Hematopoietic multipotent progenitor cell (in vitro differentiated cells): ENCODE results near the gene C2CD4D. TPM values are rescaled to one million over a fixed set of nuclear protein-coding genes. Genes with fewer than 3 reads are reported as not detected.
A peak's percentile ranks its signal among the peaks of the same experiment; 100 is the strongest.
"Not testable (repeated sequence)": the region's sequence is repeated elsewhere in the genome, so short reads cannot be mapped to it uniquely, and the experiment has no call there.

Source experiments
- DNase-seq, 3 donors: peaks; one replicate each; pipeline ENCODE4 v3.0.0-alpha.2; 2011 to 2015; ENCODE audit warnings: low read depth in 2 of 3, low spot score in 2 of 3
- total RNA-seq: library from RNA; depleted of rRNA; stranded (reverse); fragments of >200 nt; gene quantifications from one replicate; pipeline ENCODE4 v1.2.3, GENCODE V29; 2012

C2CD4D gene
- total RNA-seq, 1 donor: not detected

DNA sequence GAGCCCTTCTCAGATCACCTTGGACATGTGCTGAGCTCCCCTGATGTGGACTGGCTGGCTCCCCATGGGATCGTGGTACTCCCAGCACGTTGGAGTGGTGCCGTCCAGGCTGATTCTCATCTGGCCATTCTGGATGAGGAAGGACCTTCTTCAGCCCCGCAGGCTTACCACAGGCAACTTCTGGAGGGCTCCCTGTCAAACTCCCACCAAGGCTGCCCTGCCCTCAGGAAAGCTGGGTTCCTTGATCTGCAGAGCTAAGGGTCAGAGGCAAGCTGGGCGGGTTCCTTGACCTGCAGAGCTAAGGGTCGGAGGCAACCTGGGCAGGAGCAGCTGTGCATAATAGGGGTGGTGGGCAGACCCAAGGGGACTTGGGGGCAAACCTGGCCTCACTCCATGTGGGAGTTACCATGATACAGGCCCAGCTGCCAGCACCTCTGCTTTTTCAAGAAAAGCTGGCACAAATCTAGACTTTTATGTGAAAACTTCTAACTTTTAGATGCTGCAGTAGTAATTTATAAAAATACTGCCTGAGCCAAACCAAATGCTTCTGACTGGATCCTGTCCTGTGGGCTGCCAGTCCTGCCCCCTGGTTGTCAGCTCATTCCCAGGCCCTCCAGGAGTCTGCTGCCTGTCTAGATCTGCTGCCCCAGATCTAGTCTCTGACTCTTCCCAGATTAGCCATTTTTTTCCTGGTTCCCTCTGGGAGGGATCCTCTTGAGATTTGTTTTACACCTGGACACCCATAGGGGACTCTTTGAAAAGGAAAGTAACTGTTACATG is 19.5 kb upstream of the C2CD4D start:
- DNase-seq: no peak

DNA sequence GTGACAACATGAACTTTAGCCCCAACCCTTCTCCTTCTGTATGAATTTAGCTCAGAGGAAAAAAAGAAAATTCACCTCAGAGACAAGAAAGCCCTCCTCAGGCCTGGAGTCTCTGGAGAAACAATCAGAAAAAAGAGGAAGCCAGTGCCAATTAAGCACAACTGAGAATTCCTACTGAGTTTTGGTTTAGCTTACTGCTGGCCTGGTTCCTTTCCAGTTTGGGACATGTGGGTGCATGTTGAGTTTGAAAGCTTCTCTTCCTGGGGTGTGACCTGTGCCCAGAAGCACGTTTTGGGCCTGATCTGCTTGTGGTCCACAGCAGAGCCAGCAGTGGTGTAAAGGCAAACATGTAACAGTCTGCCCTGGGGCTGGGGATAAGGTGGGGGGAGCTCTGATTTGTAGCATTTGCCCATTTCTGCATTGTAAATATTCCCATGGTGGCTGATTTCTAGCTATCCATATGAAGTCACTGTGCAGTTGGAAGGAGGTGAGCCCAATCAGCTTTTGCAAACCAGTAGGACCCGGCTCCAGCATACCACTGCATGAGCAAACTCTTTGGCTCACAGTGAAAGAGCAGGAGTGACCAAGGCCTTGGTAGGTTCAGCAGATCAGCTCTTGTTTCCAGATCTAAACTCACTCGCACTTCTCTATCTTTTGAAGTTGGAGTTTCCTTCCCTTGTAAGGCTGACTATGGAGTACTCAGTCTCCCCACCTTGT is 18.6 kb upstream of the C2CD4D start:
- no peak for DNase-seq

DNA sequence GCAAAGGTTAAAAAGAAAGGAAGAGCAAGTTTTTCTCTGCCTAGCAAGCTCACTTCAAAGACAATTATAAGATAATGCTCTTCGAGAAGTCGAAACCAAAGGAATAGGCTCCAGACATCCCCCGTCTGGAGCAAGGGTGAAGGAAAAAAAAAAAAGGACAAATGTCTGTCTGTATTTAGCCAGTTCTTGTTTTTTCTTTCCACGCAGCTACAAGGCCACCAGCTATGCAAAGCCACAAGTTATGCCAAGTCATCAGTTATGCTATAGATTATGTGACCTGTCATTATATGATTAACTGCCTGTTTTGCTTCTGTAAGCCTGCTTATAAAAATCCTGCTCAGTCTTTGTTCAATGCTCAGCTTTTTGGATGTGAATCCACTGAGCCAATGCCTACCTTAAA is 16.3 kb upstream of the C2CD4D start:
- peak in 1 of 3 donors; percentile 15 for DNase-seq

DNA sequence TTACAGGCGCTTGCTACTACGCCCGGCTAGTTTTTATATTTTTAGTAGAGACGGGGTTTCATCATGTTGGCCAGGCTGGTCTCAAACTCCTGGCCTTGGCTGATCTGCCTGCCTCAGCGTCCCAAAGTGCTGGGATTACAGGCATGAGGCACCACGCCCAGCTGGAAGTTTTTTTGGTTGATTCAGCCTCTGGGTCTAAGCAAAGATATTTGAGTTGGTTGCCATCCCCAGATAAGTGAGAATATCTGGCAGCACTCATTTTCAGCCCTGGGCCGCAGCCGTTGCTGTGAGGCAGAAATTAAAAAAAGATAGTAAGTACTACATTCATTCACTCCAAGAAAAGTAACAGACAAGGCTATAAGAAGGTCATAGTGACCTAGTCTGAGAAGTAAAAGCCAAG is 15.9 kb upstream of the C2CD4D start:
- DNase-seq: not testable (repeated sequence)

- DNase-seq: no peak
Measured at GRCh38 chr1:151854658-151855057, 15.0 kb upstream of the C2CD4D start.

DNA sequence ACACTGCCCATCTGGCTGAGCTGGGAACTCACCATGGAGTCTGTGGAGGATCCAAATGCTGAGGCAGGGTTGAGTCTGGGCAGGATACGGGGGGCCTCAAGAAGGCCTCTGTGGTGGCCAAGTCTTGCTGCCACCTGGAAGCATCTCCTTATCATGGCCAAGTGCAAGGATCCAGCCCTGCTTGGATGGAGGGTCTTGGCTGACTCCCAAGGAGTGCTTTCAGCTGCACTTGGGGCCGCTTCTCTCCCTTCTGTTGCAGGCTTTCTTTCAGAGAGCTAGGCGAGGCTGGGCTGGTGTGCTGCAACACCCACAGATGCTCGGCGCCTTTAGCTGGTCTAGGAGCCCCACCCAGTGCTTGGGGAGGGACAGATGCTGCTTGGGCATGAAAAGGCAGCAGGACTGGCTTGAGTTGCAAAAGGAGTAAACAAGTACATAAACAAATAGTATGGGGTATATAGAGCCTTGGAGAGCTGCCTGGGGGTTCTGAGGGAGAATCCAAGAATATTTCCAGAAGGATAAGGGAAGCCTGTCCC is 13.9 kb upstream of the C2CD4D start, which contains the start of gene THEM5:
THEM5 (minus strand) TSS at position 302 of the 533 bp plus-strand sequence; CDS start at position 155, 147 bp downstream.
- DNase-seq: no peak

- DNase-seq: no peak
Measured at GRCh38 chr1:151852733-151853132, 13.1 kb upstream of the C2CD4D start.

DNA sequence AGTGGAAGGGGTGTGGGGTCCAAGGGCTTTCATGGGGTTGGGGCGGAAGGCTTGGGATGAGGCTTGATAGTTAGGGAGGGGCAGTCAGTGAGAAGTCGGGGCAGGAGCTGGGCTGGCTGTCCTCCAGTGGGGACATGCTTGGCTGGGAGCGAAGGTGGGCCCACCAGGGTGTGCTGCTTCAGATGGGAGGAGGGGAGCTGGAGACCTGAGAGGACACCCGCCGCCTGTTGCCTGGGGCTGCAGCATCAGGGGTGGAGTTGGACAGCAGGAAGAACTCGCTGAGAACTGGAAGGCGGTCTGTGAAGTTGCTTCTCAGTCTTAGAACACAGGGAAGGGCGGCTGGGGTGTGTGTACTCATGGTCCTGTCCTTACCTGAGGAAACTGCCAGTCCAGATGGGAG is 12.3 kb upstream of the C2CD4D start:
- no peak for DNase-seq

- DNase-seq: no peak
Measured at GRCh38 chr1:151849871-151850270, 10.3 kb upstream of the C2CD4D start.

- no peak for DNase-seq
Measured at GRCh38 chr1:151849126-151849525, 9.5 kb upstream of the C2CD4D start.

DNA sequence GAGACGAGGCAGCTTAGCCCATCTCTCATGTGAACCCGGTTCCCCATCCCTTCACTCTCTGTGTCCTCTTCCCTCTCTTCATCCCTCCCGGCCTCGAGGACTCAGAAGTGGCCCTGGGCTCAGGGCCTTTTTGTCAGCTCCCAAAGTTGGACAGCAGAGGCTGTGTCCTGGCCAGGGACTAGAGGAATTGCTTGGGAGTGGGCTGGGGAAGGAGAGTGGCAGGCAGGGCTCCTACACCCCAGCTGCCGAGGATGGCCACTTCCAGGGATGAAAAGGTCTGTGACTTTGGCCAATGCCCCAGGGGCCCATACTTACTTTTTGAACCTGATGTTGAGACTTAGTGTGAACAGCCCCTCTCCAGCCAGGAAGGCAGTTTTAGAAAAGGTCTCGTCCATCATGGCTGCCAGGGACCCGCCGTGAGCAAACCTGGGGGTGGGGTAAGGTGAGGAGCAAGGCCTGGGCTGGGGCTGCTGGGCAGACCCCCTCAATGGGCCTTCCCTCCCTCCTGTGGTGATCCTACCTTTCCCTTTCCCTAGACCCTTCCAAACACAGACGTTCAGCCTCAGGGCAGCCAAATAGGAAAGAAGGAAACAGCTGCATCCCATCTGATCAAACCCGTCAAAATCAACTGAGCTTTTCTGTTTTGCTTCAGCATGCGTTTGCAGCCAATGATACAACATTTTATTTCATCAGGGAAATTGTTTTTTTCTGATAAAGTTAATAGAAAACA is 8.4 kb upstream of the C2CD4D start:
- peak in 1 of 3 donors; percentile 78 for DNase-seq

DNA sequence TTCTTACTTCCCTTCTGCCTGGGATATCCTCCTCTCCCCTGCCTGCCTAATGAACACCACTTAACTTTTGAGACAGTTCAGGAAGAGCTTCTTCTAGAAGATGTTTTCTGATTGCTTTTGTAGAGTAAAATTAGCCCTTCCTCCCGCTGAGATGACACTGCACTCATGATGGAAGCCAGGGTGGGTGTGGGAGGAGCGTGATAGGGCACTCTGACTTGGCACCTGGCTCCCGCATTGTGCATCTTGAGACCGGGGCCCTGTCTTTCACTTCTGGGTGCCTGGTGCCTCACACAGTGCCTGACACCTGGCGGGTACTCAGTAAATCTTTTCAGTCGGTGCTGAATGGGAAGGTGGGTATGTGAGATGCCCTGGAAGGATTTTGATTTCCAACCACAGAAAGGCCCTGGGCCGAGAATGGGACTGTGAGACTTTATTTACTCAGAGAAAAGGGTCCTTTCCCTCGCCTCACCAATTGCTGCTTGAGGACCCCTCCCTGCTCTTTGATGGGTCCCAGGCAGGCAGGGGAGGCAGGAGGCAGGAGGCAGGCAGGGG is 7.1 kb upstream of the C2CD4D start:
- no peak for DNase-seq

GRCh38 chr1:151846062-151846568 is 6.5 kb upstream of the C2CD4D start:
- DNase-seq: peak in 1 of 3 donors; percentile 44

DNA sequence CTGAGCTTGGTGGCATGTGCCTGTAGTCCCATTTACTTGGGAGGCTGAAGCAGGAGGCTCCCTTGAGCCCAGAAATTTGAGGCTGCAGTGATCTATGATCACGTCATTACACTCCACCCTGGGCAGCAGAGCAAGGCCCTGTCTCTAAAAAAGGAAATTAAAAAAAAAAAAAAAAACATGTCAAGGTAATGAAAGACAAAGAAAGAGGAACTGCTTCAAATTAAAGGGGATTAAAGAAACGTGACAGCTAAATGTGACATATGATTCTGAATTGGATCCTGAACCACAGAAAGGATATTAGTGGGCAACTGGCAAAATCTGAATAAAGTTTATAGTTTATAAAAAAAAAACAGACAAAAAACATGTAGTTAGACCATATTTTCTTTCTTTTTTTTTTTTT is 3.8 kb upstream of the C2CD4D start:
- DNase-seq: peak in 1 of 3 donors; percentile 68

DNA sequence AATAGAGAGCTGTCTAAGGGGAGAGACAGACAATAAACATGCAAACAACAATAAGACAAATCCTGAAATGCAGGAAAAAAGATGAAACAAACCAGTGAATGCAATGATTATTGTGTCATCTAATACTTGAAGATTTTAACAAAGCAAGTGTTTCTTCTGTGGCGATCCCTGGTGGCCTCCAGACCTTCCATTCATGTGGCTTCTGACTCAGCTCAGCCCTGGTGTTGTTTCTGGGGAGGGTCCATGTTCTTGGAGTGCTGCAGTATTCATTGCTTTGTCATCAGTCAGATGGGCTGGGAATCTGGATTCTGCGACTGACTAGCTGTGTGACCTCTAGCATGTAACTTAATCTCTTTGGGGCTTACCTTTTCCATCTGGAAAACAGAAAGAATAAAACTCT is 1.5 kb upstream of the C2CD4D start:
- DNase-seq: no peak

DNA sequence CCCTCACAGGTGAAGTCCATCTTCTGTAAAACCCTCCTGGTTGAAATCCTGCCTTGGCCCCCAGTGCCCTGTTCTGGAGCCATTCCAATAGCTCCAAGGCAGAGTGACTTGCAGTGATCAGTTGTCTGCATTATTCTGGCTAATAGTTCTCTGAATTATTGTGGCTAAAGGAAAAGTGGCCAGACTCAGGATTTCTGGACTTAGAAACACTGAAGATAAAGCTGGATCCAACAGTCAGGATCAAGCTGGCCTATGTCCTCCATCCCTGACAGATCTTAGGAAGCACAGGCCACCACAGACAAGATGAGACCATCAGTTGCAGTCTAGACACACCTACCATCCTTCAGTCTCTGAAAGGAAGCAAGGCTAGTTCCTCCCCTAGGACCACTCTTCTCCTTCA is 801 bp upstream of the C2CD4D start:
- DNase-seq: no peak

DNA sequence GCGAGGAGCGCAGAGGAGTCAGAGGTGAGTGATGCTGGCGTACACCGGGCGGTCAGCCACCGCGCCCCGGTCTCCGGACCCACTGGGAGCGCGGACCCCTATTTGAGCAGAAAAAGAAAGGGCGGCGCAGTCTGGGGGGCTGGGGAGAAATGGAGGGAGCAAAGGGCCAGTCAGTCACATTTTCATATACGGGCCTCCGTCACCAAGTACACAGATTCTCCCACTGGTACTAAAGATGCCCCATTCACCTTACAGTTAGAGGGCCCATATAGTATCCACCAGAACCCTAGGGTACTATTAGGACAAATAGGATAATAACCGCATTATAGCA is 573 bp downstream of the C2CD4D start:
- DNase-seq: no peak

GRCh38 chr1:151838222-151839081 is 1.2 kb downstream of the C2CD4D start:
- no peak for DNase-seq

GRCh38 chr1:151837884-151838221 is 1.8 kb downstream of the C2CD4D start:
- DNase-seq: no peak

DNA sequence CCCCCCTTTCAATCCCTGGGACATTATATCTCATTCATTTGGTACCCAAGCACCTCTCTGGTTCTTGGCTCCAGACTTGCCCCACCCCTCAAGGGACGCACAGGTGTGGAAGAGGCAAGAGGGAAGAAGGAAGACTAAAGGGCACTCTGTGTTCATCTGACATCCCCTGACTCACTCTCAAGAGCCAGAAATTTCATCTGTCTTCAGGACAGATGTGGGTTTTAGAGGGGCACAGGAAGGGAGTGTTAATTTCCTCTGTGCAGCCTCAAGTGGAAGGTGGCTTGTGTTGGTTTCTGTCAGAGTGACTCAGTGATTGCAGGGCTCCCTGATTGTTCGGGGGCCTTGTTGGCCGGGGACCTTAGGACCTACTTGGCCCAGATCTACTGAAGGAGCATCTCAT is 2.4 kb downstream of the C2CD4D start:
- DNase-seq: peak in 1 of 3 donors; percentile 58
